Caco-2 (cell line): ENCODE measurements around the gene PRCC. TPM values are rescaled to one million over a fixed set of nuclear protein-coding genes. Genes with fewer than 3 reads are reported as not detected.

Experiments used
- BruUV-seq: library from RNA; stranded (reverse); fragments of 400-500 nt; replicated peaks from 2 replicates; lab custom pipeline; 2021; lab: Mats Ljungman, UMichigan
- CTCF ChIA-PET: fragments of 300-600 bp; sonication (Branson Sonifier 250); formaldehyde crosslinking; loops from one replicate; lab custom pipeline; 2022; ENCODE audit warnings: antibody characterized with exemption; lab: Charles Lee
- POLR2A ChIA-PET: fragments of 300-600 bp; sonication (Branson Sonifier 250); formaldehyde crosslinking; loops from one replicate; lab custom pipeline; 2022; ENCODE audit warnings: antibody characterized with exemption; lab: Charles Lee
- DNase-seq, 2 experiments: peaks; one replicate each; pipeline versions ENCODE4 v3.0.0 to v3.0.0-alpha.2; 2020 to 2022
- H3K27me3 ChIP-seq: replicated peaks from 2 replicates; pipeline ENCODE4 v1.6.0; 2011; ENCODE audit warnings: low read length; ENCODE audit not compliant: control insufficient read depth, insufficient read depth
- H3K36me3 ChIP-seq: 2 replicates; pipeline ENCODE4 v1.5.1; 2011; ENCODE audit warnings: low read length; ENCODE audit not compliant: control insufficient read depth, insufficient read depth
- H3K4me1 ChIP-seq: fragments of 250-450 bp; sonication (Bioruptor Pico); 2 replicates; pipeline ENCODE4 v1.5.1; 2020; ENCODE audit warnings: mild to moderate bottlenecking
- H3K4me3 ChIP-seq: 2 replicates; pipeline ENCODE4 v1.5.1; 2011; ENCODE audit warnings: low read depth, mild to moderate bottlenecking, control low read depth, low read length
- H3K9me3 ChIP-seq: fragments of 250-450 bp; sonication (Bioruptor Pico); 2 replicates; pipeline ENCODE4 v1.5.1; 2020; ENCODE audit warnings: mild to moderate bottlenecking, moderate library complexity
- H3K27ac Mint-ChIP-seq: one replicate; pipeline ENCODE4 v1.8.0; 2022; ENCODE audit warnings: mixed read lengths; ENCODE audit not compliant: unreplicated experiment
- H3K27me3 Mint-ChIP-seq: one replicate; pipeline ENCODE4 v1.8.0; 2022; ENCODE audit warnings: mixed read lengths; ENCODE audit not compliant: insufficient read depth, unreplicated experiment
- H3K36me3 Mint-ChIP-seq: one replicate; pipeline ENCODE4 v1.8.0; 2022; ENCODE audit warnings: mild to moderate bottlenecking, mixed read lengths; ENCODE audit not compliant: insufficient read depth, unreplicated experiment
- H3K4me1 Mint-ChIP-seq: one replicate; pipeline ENCODE4 v1.8.0; 2022; ENCODE audit warnings: low read depth, mixed read lengths; ENCODE audit not compliant: unreplicated experiment
- H3K4me3 Mint-ChIP-seq: one replicate; pipeline ENCODE4 v1.8.0; 2022; ENCODE audit warnings: mild to moderate bottlenecking, moderate library complexity, mixed read lengths; ENCODE audit not compliant: unreplicated experiment
- H3K9me3 Mint-ChIP-seq: one replicate; pipeline ENCODE4 v1.8.0; 2022; ENCODE audit warnings: mixed read lengths; ENCODE audit not compliant: unreplicated experiment
- CTCF ChIP-seq, 2 experiments: fragments of 200-600 bp in 1 of 2; IDR thresholded peaks; 1 replicate in 1 of 2; 2 replicates in 1 of 2; pipeline versions ENCODE4 v1.5.1 to v1.8.0; 2011 to 2022; ENCODE audit warnings: antibody characterized with exemption in 1 of 2, control low read depth in 1 of 2, inconsistent platforms in 1 of 2, low read depth in 1 of 2, low read length in 1 of 2, mild to moderate bottlenecking in 1 of 2, moderate library complexity in 1 of 2; ENCODE audit not compliant: insufficient read depth in 1 of 2, severe bottlenecking in 1 of 2, unreplicated experiment in 1 of 2
- intact Hi-C: fragments of 100-400 bp; cut with micrococcal nuclease; formaldehyde crosslinking; loops from one replicate; pipeline ENCODE4 v1.10.0; 2022; ENCODE audit not compliant: unreplicated experiment
- total RNA-seq: library from RNA; stranded (reverse); gene quantifications from 2 replicates; pipeline ENCODE4 v1.2.3, GENCODE V29; 2022

The PRCC gene
- total RNA-seq, 1 experiment from 2014 or later = 101 TPM

- H3K27ac Mint-ChIP-seq = no peak overlapping the region
- ChIA-PET POLR2A (no interaction called here), CTCF (no interaction called here)
- intact Hi-C loops = no loop called here
- H3K36me3 Mint-ChIP-seq = peaks cover 49% of the 10 kb centered on the region
- peaks cover 21% of the 10 kb centered on the region for H3K4me1 Mint-ChIP-seq
- BruUV-seq = no TSS peak
- no peaks in the 10 kb centered on the region for H3K9me3 ChIP-seq
- H3K4me3 ChIP-seq = no peak overlapping the region
- peaks cover 4% of the 10 kb centered on the region; the same call in 1 of the 2 replicates for H3K4me1 ChIP-seq
- no peaks in the 10 kb centered on the region for H3K27me3 ChIP-seq
- H3K4me3 Mint-ChIP-seq = no peak overlapping the region
- H3K36me3 ChIP-seq = peaks cover 3% of the 10 kb centered on the region
- TF ChIP-seq CTCF (IDR thresholded peaks at IDR 0.05; ENCODE audit: insufficient read depth in 1 of 2, low read depth in 1 of 2, low read length in 1 of 2, severe bottlenecking in 1 of 2, unreplicated experiment in 1 of 2) = no peak
- no peak for DNase-seq
- no peaks in the 10 kb centered on the region for H3K27me3 Mint-ChIP-seq
- no peaks in the 10 kb centered on the region for H3K9me3 Mint-ChIP-seq
Measured at GRCh38 chr1:156775799-156776198, 8.5 kb downstream of the PRCC start.

- Histone ChIP-seq H3K27me3 (no peaks in the 10 kb centered on the region), H3K4me3 (no peak overlapping the region), H3K9me3 (no peaks in the 10 kb centered on the region), H3K36me3 (peaks cover 1% of the 10 kb centered on the region; the same call in 1 of the 2 replicates), H3K4me1 (peaks cover 4% of the 10 kb centered on the region; the same call in 1 of the 2 replicates)
- TF ChIP-seq CTCF (IDR thresholded peaks at IDR 0.05; ENCODE audit: insufficient read depth in 1 of 2, low read depth in 1 of 2, low read length in 1 of 2, severe bottlenecking in 1 of 2, unreplicated experiment in 1 of 2) = no peak
- H3K27ac Mint-ChIP-seq = no peak overlapping the region
- H3K36me3 Mint-ChIP-seq = peaks cover 52% of the 10 kb centered on the region
- H3K9me3 Mint-ChIP-seq = no peaks in the 10 kb centered on the region
- intact Hi-C loops = no loop called here
- no peaks in the 10 kb centered on the region for H3K27me3 Mint-ChIP-seq
- POLR2A ChIA-PET = no interaction called here
- no peak for DNase-seq
- CTCF ChIA-PET = interaction anchor here (0.9 kb wide), 1 partner anchor 51 kb away, joined by 4 read pairs; no protein-coding TSS in a partner anchor
- no peak overlapping the region for H3K4me3 Mint-ChIP-seq
- H3K4me1 Mint-ChIP-seq = peaks cover 13% of the 10 kb centered on the region
- BruUV-seq = no TSS peak
Measured at GRCh38 chr1:156776942-156777341, 9.6 kb downstream of the PRCC start.

- Histone ChIP-seq H3K9me3 (no peaks in the 10 kb centered on the region), H3K27me3 (no peaks in the 10 kb centered on the region), H3K36me3 (peaks cover 1% of the 10 kb centered on the region; the same call in 1 of the 2 replicates), H3K4me3 (no peak overlapping the region), H3K4me1 (peaks cover 4% of the 10 kb centered on the region; the same call in 1 of the 2 replicates)
- Mint-ChIP-seq H3K4me3 (no peak overlapping the region), H3K36me3 (peaks cover 58% of the 10 kb centered on the region), H3K27ac (no peak overlapping the region), H3K9me3 (no peaks in the 10 kb centered on the region), H3K4me1 (peaks cover 7% of the 10 kb centered on the region), H3K27me3 (no peaks in the 10 kb centered on the region)
- ChIA-PET POLR2A (no interaction called here), CTCF (interaction anchor here (0.9 kb wide), 1 partner anchor 51 kb away, joined by 4 read pairs; no protein-coding TSS in a partner anchor)
- no TSS peak for BruUV-seq
- no peak for DNase-seq
- TF ChIP-seq CTCF (IDR thresholded peaks at IDR 0.05; ENCODE audit: insufficient read depth in 1 of 2, low read depth in 1 of 2, low read length in 1 of 2, severe bottlenecking in 1 of 2, unreplicated experiment in 1 of 2) = no peak
- intact Hi-C loops = no loop called here
Measured at GRCh38 chr1:156777573-156777972, 10.2 kb downstream of the PRCC start.
